Left hindlimb (tissue), 1 donor: Measurements from ENCODE around the gene PFKFB3.
"Not testable (repeated sequence)": the region's sequence is repeated elsewhere in the genome, so short reads cannot be mapped to it uniquely, and the experiment has no call there.

ENCODE experiments used
- DNase-seq: peaks from one replicate; pipeline ENCODE4 v3.0.0-alpha.2; 2018

PFKFB3 gene

DNA sequence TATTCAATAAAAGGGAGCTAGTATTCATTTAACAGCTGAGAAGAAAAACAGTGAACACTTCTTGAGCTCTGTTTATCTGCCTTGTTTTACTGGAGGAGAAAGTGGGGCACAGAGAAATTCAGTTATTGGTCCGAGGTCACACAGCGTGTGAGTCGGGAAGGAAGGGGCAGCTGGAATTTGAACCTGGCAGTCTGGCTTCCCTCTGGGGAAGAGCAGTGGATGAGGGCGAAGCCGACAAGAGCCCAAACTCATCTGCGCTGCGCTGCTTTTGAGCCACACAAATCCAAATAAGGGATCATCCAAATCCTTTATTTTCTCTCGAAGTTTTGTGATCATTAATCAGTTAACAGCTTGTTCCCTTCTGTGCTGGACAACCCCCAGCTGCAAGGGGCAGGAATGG, 23.7 kb upstream of the PFKFB3 start:
- DNase-seq = no peak

DNA sequence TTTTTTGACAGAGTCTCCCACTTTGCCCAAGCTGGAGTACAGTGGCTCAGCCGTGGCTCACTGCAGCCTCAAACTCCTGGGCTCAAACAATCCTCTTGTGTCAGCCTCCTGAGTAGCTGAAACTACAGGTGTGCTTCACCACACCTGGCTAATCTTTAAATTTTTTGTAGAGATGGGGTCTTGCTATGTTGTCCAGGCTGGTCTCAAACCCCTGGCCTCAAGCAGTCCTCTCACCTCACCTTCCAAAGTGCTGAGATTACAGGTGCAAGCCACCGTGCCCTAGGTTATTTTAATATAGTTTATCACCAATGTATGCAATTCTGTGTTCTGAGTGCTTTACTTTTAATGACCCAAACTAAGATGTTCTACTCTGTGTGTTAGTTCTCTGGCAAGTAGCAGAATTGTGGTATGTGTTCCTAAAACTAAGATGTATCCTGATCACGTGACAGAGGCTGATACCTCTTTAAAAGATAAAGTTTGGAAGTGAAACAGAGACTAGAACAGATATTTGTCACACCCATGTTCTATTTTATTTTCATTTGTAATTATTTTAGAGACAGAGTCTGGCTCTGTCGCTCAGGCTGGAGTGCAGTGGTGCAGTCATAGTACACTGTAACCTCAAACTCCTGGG, 22.1 kb upstream of the PFKFB3 start:
- no peak for DNase-seq

DNA sequence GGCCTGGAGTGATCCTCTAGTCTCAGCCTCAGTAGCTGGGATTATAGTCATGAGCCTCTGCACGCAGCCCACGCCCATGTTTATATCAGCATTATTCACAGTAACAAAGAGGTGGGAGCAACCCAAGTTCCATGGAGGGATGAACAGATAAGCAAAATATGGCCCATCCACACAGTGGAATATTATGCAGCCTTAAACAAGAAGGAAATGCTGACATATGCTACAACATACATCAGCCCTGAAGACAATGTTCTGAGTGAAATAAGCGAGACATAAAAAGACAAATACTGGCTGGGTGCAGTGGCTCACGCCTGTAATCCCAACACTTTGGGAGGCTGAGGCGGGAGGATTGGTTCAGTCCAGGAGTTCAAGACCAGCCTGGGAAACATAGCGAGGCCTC, 21.5 kb upstream of the PFKFB3 start:
- DNase-seq = no peak

DNA sequence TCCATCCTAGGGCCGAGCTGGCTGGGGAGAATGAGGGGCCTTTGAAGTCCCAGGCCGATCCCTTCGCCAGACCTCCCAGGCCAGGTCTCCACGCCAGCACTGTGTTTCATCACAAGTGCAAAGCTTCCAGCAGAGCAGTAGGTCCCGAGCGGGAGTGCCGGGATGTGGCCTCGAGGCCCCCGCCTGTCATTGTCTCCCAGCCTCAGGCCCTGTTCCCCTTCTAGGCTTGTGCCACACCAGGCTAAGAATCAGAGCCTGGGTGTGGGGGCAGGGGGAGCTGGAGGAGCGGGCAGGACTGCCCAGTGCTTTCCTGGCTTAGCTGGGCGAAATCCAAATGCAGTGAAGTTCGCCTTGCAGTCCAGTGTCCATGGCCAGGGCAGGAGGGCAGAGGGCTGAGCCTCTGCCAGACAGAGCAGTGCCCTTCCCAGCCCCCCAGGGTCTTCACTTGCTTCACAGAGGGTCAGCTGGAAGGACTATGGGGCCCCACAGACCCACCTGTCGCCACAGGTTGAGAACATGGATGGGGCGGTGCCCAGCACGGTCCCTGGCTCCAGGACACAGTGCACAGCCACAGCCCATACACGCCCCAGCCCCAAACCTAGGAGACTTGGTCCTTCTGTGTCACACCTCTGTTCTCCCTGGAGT, 20.2 kb upstream of the PFKFB3 start:
- DNase-seq = no peak

DNA sequence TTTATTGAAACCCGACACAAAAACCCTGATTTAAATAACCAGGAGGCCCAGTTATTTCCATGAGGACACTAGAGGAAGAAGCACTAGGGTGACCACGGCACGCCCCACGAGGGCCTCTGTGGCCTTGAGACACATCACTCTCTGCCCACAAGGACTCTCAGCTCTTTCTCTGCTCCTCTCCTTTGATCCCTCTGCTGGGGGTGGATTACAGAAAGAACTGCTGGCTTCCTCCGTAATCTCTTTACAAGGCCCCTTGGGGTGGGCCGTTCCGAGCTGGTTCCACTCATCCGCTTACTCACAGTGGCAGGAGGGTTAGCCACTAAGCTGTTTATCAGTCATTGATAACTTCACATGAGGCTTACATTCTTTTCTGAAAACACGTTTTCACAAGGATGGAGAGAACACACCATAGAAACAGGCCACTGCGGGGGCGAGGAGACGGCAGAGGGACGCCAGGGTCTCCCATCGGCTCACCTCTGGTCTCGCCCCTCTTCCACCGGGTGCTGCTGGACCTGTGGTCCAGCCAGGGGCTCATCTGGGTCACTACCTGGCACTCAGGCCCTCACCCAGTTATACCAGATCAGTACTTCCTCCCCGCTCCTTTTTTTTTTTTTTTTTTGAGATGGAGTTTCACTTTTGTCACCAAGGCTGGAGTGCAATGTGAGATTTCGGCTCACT, 17.6 kb upstream of the PFKFB3 start:
- no peak for DNase-seq

DNA sequence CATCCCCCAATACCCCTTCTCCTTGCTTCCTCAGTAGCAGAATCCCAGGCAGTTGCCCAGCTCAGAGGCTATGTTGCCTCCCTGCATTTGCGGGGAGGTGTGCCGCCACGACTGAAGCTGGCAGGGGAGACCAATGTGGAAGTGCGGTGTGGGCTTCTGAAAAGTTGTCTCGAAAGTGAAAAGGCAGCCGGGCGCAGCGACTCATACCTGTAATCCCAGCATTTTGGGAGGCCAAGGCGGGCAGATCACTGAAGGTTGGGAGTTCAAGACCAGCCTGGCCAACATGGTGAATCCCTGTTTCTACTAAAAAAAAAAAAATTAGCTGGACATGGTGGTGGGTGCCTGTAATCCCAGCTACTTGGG, 15.9 kb upstream of the PFKFB3 start:
- no peak for DNase-seq

DNA sequence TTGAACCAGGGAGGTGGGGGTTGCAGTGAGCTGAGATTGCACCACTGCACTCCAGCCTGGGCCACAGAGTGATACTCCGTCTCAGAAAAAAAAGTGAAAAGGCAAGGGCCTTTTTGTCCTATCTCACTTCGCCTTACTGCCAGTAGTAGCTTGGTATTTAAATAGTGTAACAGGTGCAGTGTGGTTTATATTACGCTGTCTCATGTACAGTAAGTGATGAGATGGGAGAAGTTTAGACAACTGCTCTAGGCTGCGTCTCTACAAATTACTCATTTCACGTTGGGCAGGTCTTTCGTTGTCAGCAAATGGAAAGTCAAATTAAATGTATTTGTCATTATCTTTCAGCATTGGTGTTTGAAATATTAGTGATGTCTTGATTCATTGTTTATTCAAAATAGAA, 15.5 kb upstream of the PFKFB3 start:
- no peak for DNase-seq

DNA sequence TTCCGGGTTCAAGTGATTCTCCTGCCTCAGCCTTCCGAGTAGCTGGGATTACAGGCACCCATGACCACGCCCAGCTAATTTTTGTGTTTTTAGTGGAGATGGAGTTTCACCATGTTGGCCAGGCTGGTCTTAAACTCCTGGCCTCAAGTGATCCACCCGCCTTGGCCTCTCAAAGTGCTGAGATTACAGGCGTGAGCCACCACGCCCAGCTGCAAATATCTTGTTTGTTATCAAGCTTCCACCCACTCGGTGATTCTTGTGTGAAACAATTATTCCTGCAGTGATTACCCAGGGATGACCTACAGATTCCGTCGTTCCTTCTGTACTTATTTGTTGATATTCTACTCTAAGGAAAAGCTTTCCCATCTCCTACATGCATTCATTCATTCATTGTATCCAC, 12.7 kb upstream of the PFKFB3 start:
- not testable (repeated sequence) for DNase-seq

DNA sequence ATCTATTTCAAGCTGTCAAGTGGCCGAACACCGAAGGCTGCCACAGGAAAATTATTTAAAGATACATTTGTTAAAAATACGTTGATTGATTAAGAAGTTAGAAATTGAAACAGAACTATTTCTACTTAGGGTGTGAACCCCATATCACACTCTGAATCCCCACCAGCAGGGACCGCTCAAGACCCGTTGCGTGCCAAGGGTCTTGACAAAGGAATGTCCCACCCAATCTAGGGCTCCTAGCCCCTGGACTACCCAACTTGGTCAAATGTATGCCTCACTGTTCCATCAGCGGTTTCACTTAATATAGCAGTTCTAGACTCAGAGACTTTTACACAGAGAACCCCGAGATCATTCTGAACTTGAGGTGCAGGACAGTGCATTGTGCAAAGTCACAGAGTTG, 11.6 kb upstream of the PFKFB3 start:
- no peak for DNase-seq

DNA sequence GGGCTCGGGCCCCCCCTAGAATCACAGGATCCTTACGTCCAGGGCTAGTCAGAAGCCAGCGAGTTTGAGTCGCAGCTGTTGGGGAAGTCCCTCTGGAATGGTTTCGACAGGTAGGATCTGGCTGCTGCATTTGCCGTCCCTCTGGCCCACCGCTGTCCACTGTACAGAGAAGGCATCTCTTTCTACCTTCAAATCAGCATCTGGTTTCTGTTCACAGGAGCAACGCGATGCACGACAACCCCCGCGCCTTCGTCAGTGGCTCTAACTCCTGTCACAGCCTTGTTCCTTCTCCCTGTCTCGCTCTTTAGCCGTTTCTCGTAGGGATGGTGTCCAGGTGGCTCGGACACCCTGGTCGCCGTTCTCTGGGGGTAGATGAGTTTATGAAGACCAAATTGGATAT, 11.2 kb upstream of the PFKFB3 start:
- DNase-seq = no peak

DNA sequence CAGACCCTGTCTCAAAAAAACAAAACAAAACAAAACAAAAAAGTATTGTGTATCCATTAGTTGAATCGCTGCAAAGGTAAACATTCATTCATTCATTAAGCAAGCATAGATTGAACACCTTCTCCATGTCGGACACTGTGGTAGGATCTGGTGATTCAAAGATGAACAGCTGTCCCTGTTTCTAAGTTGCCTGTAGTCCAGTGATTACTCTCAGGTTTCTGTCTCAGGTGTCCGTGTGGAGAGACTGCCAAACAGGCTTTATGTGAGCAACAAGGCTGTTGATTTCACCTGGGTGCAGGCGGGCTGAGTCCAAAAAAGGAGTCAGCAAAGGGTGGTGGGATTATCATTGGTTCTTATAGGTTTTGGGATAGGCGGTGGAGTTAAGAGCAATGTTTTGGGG, 9.4 kb upstream of the PFKFB3 start:
- DNase-seq = not testable (repeated sequence)

DNA sequence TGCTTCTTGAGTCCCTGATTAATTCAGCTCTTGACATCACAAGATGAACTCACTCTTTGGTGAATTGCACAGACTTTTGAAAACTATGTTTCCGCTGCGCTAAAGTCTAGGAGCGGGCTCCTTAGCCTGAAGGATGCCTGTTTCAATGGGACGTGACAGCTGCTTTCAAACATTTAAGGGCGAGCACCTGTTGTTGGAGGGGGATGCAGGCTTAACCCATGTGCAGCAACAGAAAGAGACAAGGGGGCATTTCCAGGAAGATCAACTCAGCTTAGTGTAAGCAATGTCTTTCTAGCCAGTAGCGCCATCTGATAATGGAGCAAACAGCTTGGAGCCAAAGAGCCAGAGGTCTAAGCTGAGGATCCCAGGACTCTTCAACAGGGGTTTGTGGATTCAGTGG, 8.4 kb upstream of the PFKFB3 start:
- no peak for DNase-seq

DNA sequence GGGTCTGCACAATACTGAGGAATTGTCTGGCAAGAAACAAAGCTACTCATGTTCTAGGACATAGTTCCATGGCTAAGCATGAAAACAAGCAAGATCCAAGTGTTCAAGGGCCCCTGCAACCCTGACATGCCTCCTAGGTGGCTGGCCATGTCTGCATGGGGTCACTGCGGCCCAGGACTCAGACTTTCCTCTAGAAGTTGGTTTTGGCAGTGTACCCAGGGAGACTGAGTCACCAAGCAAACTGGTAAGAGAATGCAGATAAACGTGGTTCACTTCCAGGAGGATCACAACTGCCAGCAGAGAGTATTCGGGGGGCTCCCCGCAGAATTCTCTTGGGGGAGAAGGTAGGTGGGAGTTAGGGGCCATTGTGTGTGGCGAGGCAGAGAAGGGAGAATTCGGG, 7.4 kb upstream of the PFKFB3 start:
- no peak for DNase-seq

DNA sequence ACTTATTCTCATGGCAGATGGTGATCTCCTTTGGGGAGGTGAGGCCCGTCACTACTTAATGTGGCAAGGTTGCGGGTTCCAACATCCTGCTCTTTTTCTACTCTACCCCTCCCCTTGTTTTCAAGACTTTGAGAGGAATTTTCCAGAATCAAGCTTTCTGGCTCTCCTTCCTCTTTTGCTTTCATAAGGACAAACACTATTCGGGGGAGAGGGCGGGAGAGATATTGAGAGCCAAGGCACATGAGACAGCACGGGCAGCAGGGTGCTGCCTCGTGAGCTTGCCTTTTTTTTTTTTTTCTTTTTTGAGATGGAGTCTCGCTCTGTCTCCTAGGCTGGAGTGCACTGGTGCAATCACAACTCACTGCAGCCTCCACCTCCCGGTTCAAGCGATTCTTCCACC, 6.9 kb upstream of the PFKFB3 start:
- DNase-seq = no peak

DNA sequence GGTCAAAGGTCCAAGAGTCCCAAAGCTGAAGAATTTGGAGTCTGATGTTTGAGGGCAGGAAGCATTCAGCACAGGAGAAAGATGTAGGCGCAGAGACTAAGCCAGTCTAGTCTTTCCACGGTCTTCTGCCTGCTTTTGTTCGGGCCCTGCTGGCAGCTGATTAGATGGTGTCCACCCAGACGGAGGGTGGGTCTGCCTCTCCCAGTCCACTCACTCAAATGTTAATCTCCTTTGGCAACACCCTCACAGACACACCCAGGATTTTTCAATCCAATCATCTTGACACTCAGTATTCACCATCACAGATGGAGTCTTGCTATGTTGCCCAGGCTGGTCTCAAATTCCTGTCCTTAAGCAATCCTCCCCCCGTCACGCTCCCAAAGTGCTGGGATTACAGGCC, 6.2 kb upstream of the PFKFB3 start:
- DNase-seq = not testable (repeated sequence)

DNA sequence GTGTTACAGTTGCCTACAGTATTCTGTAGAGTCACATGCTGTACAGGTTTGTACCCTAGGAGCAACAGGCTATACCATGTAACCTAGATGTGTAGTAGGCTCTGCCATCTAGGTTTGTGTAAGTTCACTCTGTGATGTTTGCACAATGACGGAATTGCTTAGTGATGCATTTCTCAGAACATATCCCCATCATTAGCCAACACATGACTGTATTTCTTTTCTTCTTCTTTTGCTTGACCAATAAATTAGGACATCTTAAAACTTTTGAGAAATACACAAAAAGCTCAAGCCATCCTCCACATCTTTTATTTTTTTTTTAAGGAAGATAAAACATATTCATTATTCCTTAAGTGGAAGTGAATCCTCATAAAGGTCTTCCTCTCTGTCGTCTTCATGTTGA, 5.4 kb upstream of the PFKFB3 start:
- DNase-seq = no peak

DNA sequence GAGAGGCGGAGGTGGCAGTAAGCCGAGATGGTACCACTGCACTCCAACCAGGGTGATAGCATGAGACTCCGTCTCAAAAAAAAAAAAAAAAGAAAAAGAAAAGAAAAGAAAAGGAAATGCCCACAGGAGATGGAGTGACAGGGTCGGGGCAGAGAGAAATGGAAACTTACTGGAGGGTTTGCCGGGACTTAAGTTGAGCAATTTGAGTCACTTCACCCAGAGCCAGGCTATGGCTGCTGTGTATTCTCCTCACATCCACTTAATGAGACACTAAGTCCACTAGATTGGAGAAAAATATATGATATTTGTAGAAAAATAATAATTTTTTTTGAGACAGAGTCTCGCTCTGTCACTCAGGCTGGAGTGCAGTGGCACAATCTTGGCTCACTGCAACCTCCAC, 4.6 kb upstream of the PFKFB3 start:
- no peak for DNase-seq

DNA sequence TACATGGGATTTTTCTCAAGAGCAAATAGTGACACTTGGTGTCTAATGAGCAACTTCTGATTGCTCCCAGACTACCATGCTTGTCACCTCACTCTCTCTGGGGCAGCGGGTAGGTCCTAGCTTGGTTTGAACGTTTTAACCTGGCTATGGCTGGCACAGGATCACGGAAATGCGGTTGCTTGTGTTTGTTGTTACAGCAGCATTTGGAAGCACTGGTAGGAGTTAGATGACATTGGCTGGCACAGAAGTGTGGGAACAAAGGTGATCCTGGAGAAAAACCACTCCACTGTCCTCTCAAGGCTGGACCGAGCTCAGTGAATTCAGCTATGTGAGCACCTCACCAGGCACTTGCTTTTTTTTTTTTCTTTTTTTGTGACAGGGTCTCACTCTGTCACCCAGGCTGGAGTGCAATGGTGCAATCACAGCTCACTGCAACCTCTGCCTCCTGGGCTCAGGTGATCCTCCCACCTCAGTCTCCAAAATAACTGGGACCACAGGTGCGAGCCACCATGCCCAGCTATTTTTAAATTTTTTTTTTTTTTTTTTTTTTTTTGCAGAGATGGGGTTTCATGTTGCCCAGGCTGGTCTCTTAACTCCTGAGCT, 3.5 kb upstream of the PFKFB3 start:
- no peak for DNase-seq

DNA sequence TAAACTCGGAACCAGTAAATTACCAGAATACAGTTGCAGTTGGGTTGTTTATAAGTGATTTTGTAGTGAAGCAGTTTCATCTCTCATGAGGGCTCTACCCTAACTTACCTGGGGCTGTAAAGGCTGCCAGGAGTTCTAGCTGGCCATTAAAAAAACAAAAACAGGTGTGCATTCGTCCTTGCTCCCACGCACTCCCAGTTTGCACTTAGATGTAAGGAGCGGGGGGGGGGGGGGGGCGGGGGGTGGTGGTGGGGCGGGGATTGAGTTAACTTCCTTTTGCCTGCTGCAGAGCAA, 2.3 kb upstream of the PFKFB3 start:
- no peak for DNase-seq

DNA sequence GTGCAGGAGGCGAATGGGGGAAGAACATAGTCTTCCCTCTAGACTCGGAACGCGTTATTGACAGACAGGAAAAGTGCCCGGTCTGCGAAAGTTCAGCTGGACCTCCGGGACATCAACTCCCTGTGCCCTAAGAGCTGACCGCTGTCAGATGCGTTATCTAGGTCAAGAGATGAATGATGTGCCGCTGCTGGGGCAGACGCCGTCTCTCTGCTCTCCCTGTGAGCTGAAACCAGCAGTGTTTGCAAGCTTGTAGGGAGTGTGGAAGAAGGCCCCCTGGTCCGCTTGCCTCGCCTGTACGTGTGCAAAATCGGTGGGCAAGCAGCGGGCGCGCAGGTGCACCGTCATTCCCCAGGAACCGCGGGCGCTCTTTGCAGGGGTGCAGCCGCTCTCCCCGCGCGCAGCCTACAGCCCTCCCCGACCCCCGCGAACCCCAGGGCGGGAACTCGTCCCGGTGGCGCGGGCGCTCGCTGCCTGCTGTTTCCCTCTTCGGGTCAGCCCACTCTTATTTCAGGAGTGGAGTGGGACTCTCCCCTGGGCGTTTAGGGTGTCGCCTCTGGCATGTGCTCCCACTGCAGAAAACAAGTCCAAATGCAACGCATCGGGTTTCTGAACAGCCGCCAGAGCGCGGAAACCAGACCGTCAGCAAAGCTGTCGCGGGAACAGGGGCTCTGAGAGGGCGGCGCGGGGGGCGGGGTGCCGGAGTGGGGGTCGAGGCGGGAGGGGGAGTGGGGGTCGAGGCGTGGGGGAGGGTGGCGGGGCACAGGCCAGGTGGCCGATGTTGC, 1.8 kb upstream of the PFKFB3 start:
- no peak for DNase-seq

DNA sequence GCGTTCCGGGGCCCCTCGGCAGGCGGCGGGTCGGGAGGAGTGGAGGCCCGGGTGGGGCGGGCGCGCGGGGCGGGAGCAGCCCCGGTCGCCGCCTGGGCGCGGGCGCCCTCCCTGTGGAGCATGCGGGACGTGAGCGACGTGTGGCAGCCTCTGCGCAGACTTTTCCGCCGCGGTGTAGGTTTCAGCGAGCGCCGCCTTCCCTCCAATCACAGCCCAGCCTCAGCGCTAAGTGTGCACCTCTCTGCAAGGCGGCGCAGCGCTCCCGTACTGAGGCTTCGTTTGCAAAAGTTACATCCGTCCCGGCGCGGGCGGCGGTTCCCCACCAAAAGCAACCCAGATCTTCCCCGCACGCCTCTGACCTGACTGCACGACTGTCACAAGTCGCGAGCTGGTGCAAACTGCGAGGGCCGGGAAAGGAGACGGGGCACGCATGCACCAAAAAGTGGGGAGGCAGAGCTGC, 1.2 kb upstream of the PFKFB3 start:
- peak; percentile 82 for DNase-seq

DNA sequence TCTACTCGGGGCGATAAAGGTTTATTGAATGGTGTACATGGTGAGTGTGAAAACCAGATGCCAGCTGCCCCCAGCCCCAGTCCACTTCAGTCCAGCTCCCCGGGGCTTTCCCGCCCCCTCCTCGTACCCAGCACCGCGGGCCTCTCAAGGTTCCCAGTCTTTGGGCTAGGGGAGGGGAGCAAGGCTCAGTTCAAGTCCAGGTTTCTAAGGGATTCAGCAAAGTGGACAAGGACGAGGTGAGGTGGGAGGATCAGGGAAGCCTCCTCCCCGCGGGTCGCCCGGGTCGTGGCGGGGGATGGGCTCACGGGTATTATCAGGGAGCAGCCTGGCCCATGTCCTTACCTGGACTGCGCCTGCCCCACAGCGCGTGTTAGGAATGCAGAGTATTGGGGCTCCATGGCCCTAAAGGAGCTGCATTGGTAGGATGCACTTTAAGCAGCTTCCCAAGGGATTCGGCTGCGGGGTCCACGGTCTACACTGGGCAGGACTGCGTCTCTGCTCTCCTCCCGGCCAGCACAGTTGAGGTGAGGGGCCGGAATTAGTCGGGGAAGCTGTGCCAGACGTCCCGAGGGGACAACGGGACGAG, 541 bp upstream of the PFKFB3 start:
- peak; percentile 56 for DNase-seq
